ENCODE measurements around the gene OR5D13.

OR5D13 gene, protein sequence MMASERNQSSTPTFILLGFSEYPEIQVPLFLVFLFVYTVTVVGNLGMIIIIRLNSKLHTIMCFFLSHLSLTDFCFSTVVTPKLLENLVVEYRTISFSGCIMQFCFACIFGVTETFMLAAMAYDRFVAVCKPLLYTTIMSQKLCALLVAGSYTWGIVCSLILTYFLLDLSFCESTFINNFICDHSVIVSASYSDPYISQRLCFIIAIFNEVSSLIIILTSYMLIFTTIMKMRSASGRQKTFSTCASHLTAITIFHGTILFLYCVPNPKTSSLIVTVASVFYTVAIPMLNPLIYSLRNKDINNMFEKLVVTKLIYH

DNA sequence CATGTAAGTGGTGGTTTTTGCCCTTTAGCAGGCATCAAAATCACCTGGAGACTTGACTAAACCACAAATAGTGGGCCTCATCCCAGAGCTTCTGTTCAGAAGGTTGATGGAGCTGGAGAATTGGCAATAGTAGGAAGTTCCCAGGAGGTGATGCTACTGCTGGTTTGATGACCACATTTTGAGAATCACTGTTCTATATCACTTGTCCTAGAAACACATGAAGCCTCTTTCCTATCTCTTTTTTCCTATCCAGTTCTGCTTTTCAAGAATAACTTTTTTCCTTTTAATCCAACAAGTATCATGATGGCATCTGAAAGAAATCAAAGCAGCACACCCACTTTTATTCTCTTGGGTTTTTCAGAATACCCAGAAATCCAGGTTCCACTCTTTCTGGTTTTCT is at the start of gene OR5D13:
OR5D13 (plus strand) TSS at position 301 of the 400 bp plus-strand sequence; CDS start at position 301, 0 bp downstream.
- no peak for FAIRE-seq

DNA sequence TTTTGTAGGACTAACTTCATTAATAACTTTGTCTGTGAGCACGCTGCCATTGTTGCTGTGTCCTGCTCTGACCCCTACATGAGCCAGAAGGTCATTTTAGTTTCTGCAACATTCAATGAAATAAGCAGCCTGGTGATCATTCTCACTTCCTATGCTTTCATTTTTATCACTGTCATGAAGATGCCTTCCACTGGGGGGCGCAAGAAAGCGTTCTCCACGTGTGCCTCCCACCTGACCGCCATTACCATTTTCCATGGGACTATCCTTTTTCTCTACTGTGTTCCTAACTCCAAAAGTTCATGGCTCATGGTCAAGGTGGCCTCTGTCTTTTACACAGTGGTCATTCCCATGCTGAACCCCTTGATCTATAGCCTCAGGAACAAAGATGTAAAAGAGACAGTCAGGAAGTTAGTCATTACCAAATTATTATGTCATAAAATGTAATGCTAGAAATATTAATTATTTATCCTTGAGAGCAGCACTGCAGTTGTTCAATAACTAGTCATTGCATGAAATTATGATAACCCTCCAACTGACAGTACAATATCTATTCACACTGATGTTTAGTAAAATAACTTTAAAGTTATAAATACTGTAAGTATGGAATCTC is 46.4 kb upstream of the OR5D13 start:
- no peak for FAIRE-seq

DNA sequence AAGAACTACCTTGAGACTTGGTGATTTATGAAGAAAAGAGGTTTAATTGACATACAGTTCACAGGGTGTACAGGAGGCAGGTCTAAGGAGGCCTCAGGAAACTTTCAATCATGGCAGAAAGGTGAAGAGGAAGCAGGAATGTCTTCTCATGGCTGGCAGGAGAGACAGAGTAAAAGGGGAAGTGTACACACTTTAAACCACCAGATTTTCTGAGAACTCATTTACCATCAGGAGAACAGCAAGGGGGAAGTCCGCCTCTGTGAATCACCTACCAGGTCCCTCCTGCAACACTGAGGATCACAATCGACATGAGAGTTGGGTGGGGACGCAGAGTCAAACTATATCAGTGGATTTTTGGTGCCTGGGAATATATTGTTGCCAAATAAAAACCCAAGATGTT is 40.3 kb upstream of the OR5D13 start:
- no peak for FAIRE-seq

DNA sequence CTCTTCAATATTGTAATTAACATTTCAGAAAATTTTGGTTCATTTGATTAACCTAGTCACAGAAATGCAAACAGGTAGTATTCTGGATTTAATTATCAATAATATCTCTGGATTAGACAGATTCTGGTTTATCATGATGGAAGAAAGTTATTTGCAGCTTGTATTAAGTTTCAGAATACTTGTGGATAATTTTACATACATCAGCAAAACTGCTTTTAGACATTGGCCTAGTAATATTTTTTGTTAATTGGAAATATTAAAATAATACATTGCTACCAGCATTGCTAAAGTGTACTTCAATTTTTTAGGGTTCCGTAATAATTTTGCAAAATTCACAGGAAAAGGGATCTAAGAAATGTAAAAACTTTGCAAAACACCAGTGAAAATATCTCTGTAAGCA is 18.4 kb downstream of the OR5D13 start:
- FAIRE-seq, result no peak

- FAIRE-seq, result no peak
These were observed 20.1 kb downstream of the OR5D13 start for GRCh38 chr11:55793321-55793720.

- no peak for FAIRE-seq
These were observed 22.0 kb downstream of the OR5D13 start, which contains the start of gene OR5D14 for GRCh38 chr11:55795256-55795655. Gene OR5D14, plus strand, starts transcription at chr11:55795556. Its CDS starts 0 bp downstream, at chr11:55795556.

- FAIRE-seq, result no peak
These were observed 33.0 kb downstream of the OR5D13 start for GRCh38 chr11:55806248-55806647.

- FAIRE-seq, result no peak
These were observed 37.8 kb downstream of the OR5D13 start, which contains the start of gene OR5L1 for GRCh38 chr11:55811067-55811466. Gene OR5L1, plus strand, starts transcription at chr11:55811367. Its CDS starts 100 bp downstream, at chr11:55811467.

GRCh38 chr11:55819330-55819729 is 46.1 kb downstream of the OR5D13 start, which contains the start of gene OR5D18:
Gene OR5D18, plus strand, starts transcription at chr11:55819630. Its CDS starts 0 bp downstream, at chr11:55819630.
- no peak for FAIRE-seq
